Medulla oblongata (tissue), 1 donor: ENCODE measurements around the gene GRP.

ENCODE experiments used
- DNase-seq: peaks from one replicate; pipeline ENCODE4 v3.0.0-alpha.2; 2015; ENCODE audit errors: extremely low spot score

Gene GRP

DNA sequence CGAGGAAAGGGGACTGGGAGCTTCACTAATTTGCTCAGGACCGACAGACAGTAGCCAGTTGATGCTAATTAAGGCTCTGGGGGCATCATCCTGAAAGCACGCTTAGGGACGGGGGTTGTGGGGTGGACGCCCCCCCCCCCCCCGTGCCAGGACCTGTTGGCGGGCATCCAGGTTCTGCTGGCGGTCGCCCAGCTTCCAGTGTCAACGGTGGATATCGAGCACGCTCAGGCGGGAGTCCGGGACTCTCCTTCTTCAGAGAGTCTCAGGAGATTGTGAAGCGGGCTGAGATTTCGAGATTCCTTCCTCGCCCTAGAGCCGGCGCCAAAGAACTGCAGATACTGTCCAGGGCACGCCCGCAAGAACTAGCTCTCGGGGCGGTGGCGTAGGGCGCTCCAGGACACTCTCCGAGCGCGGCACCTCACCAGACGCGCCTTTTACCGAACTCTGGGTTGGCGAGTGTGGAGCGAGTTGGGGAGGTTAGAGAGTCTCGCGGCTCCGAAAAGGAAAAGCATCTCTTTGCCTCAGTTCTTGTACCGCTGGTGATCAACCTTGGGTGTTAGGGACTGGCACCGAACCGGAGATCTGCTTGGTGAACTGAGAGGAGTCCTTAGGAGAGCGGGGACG lies 47.7 kb downstream of the GRP start:
- no peak for DNase-seq

DNA sequence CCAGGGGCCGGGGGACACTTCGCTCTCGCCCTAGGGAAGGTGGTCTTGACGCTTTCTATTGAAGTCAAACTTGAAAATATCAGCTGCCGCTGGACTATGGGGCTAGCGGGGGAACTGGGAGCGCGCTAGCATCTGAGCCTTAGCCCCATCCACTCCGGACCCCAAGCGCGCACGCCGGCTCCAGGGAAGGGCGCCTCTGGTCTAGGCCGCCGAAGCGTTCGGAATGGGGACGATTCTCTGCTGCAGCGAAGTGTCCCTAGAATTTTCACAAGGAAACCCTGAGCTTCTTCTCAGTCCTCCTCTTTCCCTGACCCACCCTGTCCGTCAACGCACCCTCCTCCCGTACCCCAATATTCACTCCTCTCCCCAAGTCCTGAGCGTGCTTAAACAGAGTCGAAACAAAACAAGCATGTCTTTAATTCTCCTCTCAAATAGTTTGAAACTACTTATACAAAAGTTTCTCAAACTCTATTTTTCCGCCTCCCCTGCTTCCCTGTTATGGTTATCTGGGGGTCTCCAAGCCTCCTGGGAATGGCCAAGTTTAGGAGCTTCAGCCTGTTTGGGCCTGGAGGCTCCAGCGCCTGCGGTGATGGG lies 48.3 kb downstream of the GRP start:
- DNase-seq: no peak

DNA sequence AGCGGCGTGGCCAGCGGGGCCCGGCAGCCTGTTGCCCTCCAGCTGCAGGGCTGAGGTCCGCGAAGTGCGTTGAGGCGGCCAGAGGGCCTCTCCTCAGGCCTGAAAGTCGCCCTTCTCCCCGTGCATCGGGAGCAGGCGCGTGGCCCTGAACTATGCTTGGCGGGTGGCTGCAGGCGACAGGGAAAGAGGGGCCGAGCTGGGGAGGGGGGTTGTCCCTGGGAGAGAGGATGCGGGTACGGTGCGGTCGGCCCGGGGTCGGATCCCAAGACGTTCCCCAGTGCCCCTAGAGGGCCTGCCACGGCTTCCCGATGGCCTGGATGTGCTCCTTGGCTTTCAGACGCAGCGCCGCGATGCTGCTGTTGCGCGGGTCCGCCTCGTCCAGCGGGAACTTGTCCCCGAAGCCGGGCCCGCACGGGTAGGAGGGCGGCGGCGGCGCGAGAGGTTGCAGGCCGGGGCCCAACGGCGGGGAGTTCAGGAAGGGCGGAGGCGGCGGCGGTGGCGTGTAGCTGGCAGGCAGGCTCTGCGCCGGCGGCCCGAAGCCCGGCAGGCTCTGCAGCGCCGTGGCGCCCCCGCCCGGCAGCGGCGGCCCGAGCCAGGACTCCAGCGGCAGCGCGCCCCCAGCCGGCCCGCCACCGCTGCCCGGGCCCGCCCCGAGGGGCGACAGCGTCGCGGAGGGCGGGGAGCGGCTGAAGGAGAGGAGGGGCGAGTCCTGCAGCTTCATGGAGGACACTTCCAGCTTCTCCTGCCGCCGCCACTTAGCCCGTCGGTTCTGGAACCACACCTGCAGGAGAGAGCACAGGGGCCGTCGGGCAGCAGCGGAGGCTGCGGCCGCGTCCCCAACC lies 49.0 kb downstream of the GRP start:
- DNase-seq: no peak

DNA sequence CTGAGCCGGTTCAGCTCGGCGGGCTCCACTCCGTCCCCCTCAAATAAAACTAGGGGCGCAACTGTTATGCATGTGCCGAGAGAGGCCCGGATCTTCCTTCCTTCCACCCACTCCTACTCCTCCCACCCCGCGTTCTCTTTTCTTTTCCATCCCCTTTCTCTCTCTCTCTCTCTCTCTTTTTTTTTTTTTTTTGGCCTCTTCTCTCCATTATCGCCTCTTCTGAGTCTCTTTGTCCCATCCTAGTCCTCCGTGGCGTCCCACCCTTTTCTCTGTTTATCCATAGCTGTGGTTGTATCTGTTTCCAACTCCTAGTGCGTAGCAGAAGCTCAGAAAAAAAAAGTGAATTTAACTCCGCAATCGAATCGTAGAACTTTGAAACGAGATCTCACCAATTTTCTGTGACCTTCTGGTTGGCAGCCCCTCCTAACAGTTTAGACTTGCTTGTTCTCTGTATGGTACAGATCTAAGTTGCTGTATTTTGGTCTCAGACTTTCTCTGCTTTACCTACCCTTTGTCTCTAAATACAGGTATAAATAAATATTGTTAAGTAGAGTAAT lies 49.7 kb downstream of the GRP start:
- no peak for DNase-seq

DNA sequence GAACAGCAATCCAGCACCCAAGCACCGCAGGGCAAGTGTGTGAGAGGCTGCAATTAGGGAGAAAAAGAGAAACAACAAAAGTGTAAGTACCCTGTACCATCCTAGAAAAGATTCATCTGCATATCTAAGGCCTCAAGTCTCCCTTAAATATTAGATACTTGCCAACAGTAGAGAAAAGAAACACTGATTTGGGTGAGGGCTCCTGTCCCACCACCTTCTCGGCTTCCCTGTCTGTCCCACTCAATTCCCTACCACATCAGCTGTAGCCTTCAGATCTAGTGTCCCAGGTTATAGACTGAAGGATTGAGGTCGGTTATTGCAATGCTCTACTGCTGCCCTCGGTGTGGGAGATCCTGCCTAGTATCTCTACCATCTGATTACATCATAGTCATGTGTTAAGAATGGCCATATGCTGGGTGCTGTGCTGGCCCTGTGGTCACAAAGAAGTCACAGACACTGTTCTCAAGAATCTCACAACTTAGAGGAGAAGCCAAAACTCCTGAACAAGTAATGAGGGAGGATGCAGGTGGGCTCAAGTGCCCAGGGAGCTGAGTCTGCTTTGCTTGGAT lies 50.8 kb downstream of the GRP start:
- DNase-seq: no peak

DNA sequence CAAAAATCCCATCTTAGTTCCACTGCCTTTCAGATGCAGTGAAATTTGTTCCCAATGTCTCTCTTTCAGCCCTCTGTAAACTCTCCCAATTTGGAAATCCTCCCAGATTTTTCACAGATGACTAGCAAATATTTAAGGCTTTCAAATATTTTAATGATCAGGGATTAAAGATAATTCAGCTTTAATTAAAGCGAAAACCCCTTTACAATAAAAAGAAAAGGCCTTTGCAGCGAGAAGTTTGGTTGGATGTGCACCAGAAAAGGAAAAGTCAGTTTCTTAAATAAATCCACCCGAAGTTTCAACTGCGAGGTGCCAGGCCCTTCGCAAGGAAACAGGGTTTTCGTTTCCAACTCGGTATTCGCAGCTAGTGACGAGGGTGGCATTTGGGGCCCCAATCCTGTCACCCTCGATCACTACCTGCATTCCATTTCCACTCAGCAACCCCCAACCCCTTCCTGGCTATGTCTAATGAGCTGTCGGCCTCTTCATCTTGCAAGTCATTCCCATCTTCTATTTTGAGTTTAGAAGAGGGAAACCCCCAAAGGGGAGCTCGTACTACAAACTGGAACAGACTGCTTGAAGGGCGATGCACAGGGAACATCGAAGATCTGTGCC lies 51.8 kb downstream of the GRP start:
- DNase-seq: no peak

DNA sequence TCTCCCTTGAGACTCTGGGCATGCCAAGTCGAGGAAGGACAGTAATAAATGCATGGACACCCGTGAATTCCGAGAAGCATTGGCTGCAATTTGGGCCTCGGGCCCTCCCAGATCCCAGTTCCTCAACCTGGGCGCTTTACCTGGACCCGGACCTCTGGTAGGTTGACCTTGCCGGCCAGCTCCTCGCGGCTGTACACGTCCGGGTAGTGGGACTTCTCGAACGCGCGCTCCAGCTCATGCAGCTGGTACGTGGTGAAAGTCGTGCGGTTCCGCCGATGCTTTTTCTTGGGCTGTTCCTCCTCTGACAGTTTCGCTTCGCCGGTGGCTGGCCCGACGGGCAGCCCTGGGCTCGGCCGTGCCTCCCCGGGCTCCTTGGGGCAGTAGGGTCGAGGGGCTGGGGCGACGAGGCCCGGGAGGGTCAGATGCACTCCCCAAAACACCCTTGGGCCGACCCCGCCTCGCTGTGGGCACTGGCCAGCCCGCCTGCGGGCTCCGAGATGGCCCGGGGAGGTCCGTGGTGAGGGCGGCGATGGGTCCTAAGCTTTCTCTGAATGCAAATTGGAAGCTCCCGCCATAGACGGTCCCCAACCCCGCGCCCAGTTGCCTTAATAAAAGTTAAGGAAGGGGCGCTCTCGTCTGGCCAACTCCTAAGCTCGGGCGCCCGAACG lies 52.4 kb downstream of the GRP start:
- DNase-seq: no peak

DNA sequence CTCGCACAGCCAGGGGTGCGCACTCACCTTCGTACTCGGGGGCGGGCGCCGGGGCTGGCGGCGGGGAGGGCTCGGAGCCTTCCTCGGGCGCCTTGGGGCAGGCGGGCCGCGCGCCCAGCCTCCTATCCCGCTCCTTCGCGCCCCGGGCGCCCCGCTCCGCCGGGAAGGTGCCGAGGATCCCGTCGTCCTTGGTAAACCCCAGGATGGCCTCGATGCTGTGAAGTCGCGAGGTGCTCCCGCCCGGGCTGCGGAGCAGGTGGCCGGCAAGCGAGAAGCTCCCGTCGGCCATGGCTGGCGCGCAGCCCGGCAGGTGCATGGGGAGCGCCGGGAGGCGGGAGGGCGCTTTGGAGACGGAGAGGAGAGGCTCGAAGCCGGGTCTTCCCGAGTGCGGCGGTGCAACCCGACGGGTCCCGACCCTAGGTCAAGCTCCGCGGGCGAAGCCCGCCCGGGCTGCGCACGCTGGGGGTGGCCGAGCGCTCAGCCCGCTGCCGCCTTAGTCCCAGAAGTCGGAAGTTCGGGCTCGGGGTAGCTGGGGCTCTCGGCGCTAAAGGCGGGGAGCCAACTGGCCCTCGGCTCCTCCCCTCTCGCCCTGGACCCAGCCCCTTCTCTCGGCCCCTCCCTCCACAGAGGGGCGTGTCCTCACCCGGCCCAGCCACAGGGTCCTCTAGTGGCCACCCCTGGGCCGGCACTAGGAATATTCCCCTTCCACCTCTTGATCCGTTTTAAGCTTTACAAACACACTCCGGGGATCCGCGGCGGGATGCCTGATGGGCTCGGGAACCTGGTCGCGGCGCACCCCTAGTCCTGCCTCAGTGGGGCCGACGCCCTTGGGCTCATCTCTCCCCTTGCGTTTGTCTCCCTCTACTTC lies 53.2 kb downstream of the GRP start, which contains the start of gene RAX:
Gene RAX, minus strand, starts transcription at position 564 of the 868 bp plus-strand sequence. Its CDS starts 248 bp downstream, at position 316.
- no peak for DNase-seq

DNA sequence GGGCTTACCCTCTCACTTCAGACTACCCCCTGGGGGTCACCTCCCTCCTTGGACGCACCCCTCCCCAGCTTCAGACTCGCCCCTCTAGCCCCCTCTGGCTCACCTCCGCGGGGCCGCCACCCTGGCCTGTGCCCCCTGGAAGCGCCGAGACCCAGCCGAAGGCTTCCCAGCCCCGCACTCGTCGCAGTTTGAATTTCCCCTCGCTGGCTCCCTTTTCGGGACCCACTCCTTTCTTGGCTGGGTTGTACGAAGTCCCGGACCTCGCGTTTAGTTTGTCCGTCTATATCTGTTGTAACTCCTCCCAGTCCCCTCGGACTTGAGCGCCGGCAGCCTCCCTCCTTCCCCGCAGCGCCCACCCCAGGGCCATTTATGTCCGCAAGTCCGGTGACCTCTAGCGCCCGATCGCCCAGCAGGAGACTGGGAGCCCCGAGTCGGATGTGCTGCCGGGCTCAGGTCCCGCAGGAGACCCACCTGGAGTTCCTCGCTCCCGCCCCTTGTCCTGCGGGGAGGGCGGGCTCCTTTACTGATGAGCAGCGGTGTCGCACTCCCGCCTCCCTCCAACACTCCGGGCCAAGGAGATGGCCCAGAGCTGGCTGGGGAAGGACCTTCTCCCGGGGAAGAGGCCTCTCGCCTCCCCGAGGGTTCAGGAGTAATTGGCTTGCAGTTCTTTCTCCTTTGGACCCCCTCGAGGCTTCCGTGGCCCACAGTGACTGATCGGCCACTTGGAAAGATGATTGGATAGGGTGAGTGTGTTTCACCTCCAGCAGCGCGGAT lies 54.0 kb downstream of the GRP start:
- DNase-seq: no peak

DNA sequence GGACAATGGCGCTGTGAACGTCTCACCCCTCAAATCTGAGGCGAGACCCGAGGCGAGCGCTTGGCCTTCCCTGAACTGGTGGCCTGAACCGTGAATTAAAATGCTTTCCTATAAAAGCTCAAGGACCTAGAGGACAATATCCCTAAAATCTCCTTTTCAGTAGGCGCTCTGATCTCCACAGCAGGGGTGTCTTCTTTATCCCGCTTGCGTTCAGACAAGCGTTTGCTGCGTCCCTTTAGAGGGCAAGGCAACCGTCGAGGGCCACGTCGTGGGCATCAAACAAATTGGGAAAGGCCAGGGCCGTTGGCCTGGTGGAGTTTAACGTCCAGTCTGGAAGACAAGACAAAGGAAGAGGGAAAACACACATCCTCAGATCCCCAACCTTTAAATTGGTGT lies 54.6 kb downstream of the GRP start:
- DNase-seq: no peak

DNA sequence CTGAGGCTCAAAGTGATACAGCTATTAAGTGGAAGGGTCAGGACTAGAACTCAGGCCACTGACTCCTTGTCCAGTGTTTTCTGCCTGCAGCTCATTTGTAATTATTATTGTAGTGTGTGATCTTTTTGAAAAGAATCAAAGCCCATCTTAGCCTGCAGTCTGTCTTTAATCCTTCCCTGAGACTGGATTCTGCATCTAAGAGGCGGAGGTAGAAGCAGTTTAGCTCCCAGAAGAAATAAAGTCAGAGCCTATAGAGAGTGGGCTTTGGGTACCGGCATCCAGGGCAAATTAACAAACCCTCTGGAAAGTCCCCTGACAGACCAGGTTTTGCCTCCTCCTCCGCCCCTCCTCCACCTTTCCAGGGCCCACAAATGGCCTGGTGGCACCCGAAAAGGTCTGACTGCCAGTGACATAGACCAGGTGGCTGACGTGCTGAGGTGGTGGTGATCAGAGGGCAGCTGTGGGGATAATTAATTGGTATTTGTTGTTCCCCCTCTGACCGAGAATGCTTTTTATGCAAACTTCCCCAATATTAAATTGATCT lies 55.5 kb downstream of the GRP start:
- DNase-seq: no peak

DNA sequence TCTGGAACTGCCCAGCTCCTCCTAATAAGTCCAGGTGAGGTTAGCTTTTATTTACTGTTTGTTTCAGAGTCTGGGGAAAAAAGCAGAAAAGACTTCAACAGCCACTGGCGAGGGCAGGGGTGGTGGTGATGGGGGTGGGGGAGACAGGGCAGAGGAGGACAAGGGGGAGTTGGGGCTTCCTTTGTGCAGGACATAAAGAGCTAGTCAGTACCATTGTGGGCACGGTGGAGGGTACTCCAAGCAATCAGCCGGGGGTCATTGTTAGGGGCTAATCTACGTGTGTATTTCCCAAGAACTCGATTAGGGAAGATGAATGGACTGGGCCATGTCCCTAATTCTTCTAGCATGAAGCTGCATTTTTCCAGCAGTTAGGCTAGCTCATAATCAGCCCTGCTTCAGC lies 56.1 kb downstream of the GRP start:
- DNase-seq: no peak

DNA sequence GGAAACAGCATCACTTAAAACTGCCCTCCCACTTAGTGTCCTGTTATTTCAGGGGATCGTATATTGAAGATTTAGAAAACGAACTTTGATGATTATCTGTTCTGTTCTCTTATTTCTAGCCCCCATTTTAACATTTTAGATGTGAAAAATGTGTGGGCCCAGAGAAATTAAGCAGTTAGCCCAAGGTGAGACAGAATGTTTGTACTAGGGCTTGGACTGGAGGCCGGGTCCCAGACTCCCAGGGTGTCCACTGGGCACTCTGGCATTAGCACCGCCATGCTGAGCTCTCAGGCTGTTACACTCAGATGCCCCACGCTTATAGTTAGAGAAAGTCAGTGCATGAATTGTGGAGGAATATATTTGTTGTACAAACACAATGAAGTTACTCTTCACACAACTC lies 58.8 kb downstream of the GRP start:
- no peak for DNase-seq

DNA sequence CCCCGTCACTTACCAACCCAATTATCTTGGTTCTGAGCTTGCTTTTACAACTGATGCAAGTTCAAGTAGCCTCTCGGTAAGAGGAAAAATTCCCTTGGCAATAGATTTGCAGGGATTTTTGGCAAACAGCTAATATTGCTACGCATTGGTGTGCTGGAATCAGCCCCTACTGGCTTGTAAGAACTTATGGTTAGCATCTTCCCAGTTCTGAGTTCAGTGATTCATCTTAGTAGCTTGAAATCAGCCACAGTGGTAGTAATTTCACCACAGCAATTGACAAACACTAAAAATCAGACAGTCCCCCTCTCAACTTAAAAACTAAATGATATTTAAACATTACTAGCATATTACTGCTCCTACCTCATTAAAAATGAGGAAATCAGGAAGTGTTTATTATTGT lies 59.2 kb downstream of the GRP start:
- no peak for DNase-seq

DNA sequence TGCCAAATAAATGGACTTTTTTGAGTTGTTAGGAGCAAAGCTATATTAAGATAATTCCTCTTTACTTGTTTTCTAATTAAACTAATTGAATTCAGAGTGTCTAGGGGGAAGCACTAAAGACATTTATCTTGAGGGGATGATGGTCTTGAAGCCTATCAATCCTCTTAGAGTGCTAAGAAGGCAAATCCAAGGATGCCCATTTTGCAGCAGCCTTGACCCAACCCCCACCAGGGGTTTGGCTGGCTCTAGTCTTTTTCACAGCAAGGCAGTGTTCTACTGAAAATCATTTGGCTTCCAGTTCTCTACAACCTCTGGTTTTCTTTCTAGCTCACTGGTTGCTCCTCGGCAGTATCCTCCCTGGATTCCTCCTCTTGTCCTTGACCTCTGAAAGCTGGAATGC lies 59.8 kb downstream of the GRP start:
- DNase-seq: no peak
